Embryonic facial prominence (tissue), 1 donor: Measurements from ENCODE around the gene CAPZA2.
A peak's percentile ranks its signal among the peaks of the same experiment; 100 is the strongest.
"Not testable (repeated sequence)": the region's sequence is repeated elsewhere in the genome, so short reads cannot be mapped to it uniquely, and the experiment has no call there.

ENCODE experiments used
- DNase-seq: peaks from one replicate; pipeline ENCODE4 v3.0.0-alpha.2; 2016; ENCODE audit errors: extremely low spot score

The CAPZA2 gene

DNA sequence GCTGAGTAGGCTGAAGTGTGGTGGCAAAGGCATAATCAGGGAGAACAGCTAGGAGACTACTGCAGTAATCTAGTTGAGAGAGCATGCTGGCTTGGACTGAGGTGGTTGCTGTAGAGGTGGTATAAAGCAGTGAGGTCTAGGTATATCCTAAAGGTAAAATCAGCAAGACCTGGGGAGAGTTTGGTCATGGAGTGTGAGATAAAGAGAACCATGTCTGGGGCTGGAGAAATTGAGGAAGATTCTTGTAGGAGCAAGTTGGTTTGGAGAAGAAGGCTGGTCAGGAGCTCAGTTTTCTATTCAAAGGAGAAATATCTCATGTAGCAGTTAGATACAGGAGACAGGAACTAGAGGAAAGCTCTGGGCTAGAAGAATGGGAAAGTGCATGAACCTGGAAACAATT is 58.0 kb downstream of the CAPZA2 start:
- no peak for DNase-seq

DNA sequence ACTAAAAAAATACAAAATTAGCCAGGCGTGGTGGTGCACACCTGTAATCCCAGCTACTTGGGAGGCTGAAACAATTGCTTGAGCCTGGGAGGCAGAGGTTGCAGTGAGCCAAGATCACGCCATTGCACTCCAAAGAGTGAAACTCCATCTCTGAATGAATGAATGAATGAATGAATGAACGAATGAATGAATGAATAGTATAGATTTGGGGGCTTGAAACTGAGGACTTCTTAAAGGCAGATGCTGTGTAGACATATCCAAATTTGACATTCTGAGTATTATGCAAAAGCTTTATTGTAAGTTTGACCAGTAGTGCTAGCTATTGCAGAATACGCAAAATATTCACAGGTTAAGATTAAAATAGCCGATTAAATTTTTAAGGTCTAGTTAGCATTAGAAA is 60.2 kb downstream of the CAPZA2 start:
- no peak for DNase-seq

DNA sequence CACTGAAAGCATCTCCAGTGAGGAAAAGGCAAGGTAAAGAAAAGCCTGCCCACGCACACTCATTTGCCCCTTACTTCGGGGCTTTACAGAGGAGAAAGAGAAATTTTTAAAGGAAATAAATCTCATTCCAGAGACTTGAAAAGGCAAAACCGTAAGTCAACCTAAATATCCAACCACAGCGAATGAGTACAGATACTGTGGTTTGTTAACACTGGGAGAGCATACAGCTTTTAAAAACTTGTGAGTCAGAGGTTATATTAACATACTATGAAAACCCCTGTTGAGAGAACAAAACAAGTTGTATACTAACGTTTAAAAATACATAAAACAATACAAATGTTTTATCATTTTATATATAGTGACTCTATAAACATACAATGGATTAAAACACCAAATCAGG is 62.4 kb downstream of the CAPZA2 start:
- no peak for DNase-seq

DNA sequence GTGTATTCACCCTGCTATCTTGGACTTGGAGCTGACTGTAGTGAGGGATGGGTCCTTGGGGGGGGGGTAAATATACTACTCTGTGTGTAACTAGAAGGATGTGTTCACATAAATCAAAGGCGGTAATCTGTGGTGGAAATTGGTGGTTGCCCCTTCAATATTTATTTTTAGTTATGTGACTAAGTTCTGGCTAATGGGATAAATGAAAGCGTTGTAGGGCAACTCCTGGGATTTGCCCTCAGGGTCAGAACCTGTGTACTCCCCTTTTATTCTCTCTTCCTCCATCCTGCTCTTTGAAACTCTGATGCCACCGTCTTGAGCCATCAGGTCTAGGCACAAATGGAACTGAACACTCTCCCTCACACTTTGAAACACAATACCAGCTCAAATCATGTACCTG is 66.6 kb downstream of the CAPZA2 start:
- DNase-seq, result no peak

DNA sequence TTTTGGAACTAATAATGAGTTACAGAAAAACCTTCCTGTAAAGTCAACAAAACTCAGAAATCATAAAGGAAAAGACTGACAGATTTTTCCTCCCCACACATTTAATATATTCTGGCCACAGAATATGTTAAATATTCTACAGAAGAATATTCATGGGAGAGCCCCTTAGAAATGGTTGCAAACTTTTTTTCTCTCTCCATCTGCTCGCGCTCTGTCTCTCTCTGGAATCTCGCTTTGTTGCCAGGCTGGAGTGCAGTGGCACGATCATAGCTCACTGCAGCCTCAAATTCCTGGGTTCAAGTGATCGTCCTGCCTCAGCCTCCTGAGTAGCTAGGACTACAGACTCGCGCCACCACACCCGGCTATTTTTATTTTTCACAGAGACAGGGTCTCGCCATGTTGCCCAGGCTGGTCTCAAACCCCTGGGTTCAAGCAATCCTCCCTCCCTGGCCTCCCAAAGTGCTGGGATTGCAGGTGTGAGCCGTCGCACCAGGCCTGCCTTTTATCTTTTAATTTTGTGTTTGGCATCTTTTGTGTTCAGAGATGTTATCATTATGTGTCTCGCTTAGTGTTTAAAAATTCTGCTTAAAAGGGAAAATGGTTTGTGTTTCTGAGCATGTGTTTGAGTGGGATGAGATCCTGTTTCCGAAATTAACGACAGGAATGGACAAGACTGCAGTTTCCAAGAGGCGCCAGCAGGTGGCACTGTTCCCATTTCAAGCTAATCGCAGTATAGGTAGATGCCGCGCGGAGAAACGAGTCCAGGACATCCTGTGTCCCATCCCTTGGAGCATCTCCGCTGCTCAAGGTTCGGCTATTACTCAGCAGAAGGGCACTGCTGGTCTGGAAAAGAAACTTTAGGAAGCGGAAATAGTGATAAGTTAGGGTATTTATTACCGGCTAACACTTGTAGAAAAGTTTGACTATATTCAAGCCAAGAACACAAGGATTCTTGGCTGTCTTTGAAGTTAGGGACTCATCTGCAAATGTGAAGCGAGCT is 67.8 kb downstream of the CAPZA2 start:
- DNase-seq, result peak; percentile 35

GRCh38 chr7:116932566-116932965 is 70.2 kb downstream of the CAPZA2 start:
- DNase-seq, result no peak

- no peak for DNase-seq
Measured at GRCh38 chr7:116933465-116933864, 71.1 kb downstream of the CAPZA2 start.

DNA sequence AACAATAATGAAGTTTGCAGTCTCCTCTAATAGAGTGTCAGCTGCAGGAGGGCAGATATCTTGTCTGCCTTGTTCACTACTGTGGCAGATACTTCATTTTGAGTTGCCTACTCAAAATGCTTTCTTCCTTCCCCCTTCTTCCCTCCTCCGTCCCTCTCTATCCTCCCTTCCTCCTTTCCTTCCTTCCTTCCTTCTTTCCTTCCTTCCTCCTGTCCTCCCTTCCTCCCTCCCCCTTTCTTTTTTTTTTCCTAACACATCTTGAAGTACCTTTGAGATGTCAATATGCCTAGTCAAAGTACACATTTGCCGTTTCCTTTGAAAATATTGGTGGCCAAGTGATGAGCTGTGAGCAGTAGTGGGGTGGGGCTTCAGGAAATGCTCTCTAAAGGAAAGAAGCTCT is 72.2 kb downstream of the CAPZA2 start:
- DNase-seq, result no peak

DNA sequence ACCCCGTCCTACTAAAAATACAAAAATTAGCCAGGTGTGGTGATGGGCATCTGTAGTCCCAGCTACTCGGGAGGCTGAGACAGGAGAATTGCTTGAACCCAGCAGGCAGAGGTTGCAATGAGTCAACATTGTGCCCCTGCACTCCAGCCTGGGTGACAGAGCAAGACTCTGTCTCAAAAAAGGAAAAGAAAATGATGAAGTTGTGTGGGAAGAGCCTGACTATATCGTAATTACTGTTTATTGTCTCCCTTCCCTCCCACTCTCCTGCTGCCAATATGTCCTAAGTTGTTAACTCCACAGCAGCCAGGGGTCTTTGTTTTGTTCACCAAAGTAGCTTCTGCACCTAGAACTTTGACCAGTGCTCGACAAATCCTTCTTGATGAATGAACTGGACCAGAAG is 74.5 kb downstream of the CAPZA2 start:
- not testable (repeated sequence) for DNase-seq

DNA sequence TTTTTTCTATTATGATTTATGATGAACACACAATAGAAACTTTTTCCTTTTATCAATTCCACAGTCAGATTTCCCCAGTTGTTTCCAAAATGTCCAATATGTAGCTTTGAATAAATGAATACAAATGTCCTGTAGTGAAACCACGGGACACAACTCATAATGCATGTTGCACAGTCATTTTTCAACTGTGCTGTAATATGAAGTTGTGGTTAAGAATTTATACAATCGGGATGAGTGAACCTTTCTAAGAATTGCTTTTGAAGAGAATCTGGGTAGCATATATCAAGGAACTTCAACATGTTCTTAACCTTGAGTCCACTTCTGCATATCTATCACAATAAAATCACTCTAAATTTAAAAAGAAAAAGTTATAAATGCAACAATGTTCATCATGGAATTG is 76.3 kb downstream of the CAPZA2 start:
- no peak for DNase-seq

- no peak for DNase-seq
Measured at GRCh38 chr7:116940689-116941370, 78.4 kb downstream of the CAPZA2 start.

- no peak for DNase-seq
Measured at GRCh38 chr7:116942504-116942903, 80.1 kb downstream of the CAPZA2 start.

DNA sequence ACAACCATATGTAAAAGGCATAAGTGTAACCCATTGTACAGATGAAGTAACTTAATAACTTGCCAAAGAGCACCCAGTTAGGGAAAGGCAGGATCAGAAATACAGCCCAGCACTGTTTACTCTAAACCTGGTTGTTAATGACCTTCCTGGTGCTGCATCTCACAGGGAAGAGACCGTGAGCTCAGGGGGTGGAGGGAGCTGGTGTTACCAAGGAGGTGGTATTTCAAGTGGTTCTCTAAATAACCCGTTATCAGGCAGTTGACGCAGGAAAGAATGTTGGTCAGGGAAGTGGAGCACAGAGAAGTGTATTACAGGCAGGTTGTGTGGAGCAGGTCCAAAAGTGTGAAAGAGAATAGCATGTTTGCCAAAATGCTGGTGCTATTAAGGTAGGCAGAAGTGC is 86.5 kb downstream of the CAPZA2 start:
- no peak for DNase-seq

GRCh38 chr7:116949941-116950801 is 87.8 kb downstream of the CAPZA2 start:
- no peak for DNase-seq

DNA sequence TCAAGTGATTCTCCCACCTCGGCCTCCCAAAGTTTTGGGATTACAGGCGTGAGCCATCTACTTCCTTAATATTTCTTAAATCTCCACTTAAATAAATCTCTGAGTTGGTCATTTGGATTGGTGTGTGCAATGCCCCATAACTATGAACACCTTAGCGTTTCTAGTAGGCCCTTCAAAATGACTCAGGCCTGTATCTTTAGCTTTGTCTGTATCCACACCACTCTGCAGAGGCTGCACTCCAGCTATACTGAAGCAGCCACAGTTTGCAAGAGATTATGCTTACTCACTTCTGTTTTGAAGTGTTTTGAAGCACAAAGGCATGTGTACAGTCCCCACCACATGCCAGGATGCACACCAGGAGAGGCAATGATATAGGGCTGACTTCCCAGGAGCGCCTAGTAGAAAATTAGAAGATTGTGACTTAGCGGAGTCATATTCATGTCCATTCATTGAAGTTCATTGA is 88.5 kb downstream of the CAPZA2 start:
- DNase-seq, result no peak

DNA sequence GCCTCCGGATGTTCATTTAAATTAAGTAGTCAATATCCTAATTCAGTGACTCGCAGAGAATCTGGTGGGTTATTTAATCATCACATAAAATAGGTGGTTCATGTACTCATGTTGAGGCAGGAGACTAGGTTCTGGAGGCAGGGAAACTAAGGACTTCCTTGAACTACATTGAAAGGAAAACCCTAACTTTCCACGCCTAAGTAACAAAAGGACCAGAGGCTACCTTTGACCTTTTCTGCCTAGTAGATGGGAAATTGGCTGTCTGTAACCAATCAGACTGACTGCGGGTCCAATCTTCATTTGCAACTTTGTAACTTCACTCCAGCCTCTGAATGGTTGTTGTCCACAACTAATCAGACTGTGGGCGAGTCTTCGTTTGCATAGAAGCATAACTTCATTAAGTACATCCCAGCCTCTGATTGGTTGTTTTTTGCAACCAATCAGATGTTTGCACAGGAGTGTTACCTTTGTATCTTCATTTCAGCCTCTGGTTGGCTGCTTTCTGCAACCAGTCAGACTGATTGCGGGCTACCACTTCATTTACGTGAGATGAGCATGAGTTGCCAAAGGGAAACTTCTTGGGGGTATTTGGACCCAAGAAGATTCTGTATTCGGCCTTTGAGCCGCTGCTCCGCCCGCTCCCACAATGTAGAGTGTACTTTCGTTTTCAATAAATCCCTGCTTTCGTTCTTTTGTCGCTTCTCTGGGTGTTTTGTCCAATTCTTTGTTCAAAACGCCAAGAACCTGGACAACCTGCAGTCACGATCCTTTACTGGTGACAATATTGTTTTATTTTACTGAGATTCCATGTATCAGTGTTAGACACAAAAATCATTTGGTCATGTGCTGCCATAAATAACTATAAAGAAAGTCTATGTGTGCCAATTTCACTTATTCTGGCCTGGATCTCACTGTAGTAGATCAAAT is 89.2 kb downstream of the CAPZA2 start:
- DNase-seq, result no peak

GRCh38 chr7:116952635-116953371 is 90.4 kb downstream of the CAPZA2 start:
- peak; percentile 40 for DNase-seq

- DNase-seq, result peak; percentile 47
Measured at GRCh38 chr7:116953372-116953905, 91.1 kb downstream of the CAPZA2 start, which contains the start of gene ST7. Gene ST7 (plus strand): TSS chr7:116953501. CDS start chr7:116953541, 40 bp downstream.
